ENCODE data around the gene ARPC5.
"Not testable (repeated sequence)": the region's sequence is repeated elsewhere in the genome, so short reads cannot be mapped to it uniquely, and the experiment has no call there.

ARPC5 gene

GRCh38 chr1:183645531-183645930 is 9.9 kb upstream of the ARPC5 start:
- no peak for DNase-seq

GRCh38 chr1:183642166-183642565 is 6.6 kb upstream of the ARPC5 start:
- no peak for DNase-seq

DNA sequence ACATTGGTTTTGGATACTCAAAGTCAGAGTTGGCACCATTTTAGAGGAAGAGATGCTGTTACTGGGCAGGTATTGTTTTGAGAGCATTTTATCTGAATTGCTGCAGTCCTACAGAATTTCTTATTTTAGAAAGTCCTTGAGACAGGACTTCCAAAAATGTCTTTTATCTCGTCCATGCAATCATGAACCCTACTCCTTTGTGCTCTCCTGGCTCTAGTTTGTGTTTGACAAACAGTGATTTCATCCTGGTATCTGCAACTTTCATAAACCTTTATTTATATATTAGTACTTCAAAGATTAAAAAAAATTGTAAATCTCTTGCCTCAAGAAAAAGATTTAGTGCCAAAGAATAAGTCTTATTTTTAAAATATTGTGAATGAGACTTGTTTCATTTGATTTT is 4.6 kb upstream of the ARPC5 start:
- no peak for DNase-seq

DNA sequence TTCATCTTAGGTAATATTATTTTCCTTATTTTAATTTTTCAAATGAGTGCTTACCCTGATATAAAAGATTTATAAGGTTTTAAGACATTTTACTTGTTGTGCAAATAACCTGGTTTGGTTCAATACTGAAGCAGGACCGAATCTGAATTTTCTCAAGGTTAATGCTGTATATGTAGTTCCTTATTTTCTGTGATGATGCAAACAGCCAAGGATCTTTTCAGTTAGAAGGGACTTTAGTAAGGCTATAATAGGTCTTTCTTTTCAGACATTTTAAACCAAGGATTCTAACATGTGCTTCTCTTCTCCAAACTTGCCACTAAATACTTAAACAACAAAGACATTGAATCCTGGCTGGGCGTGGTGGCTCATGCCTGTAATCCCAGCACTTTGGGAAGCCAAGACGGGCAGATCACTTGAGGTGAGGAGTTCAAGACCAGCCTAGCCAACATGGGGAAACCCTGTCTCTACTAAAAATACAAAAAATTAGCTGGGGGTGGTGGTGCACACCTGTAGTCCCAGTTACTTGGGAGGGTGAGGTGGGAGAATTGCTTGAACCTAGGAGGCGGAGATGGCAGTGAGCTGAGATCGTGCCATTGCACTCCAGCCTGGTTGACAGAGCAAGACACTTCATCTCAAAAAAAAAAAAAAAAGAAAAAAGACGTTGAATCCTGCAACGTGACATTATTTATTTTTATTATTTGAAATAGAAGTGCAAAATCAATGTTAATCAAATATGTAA is 3.2 kb upstream of the ARPC5 start:
- DNase-seq: peak; percentile 33 to 38

- DNase-seq: no peak
Observed at GRCh38 chr1:183636783-183637182, 1.2 kb upstream of the ARPC5 start.

DNA sequence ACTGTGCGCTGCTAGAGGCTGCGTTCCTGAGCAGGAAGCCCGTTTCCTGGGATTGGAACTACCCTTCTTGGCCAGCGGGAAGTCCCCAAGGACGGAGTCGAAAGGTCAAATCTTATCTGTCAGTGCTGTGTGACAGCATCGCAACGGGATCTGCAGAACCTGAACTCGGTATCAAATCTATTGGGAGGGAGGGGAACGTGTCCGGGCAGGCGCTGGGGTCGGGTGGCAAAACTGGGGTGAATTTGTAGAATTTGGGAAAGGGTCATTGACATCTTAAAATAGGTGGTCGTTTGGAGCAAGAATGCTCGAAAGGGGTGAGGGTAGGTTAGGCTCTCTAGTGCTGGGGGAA is 725 bp upstream of the ARPC5 start:
- peak; percentile 37 to 73 for DNase-seq

DNA sequence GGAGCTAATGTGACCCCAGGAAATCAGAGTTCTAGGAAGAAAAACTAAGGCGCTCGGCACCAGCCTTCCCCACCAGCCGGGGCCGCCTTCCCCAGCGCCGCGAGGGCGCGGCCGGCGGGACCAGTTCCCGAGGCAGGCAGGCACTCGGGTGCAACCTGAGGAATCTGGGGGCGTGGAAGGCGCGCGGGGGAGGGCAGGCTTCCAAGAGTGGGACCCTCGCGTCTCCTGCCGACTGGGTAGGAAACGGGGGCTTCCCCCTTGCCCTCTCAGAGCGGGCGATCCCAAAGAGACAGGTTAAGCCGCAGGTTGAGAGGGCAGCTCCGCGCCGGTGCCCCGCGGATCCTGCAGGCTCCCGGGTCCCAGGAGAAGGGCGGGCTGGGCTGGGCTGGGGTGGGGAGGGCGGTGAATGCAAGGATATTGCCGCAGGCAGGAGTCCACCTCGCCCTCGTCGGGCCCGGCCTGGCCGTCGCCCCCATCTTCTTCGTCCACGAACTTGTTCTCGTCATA is 431 bp downstream of the ARPC5 start:
- peak; percentile 38 to 50 for DNase-seq

DNA sequence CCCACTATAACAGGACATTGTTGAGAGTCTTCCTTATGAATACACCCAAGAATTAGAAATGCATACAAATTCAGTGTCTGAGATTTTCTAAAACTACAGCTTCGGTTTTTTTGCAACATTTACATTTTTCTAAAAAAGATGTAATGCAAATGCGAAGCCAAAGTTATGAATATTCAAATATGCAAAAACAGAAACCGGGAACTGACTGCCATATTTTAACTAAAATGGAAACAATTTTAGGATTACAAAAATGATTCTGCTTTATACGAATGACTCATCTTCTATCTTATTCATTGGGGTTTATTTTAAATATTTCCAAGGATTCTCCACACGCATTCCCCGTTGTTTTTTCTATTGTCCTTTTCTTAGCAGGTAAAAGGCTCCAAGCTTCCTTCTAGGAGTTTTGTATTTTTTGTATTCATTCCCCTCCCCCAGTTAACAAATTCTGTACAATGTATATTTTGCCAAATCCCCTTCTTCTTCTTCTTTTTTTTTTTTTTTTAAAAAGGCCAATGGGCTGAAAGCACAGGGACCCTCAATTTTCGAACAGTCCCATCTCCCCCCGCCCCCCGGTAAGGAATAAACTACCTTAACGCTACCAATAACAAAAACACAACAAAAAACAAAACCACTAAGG is 1.0 kb downstream of the ARPC5 start:
- DNase-seq: peak; percentile 41 to 68

- DNase-seq: peak; percentile 54 to 61
Observed at GRCh38 chr1:183633676-183634343, 1.8 kb downstream of the ARPC5 start.

GRCh38 chr1:183632964-183633363 is 2.6 kb downstream of the ARPC5 start:
- no peak for DNase-seq

- DNase-seq: no peak
Observed at GRCh38 chr1:183632114-183632513, 3.5 kb downstream of the ARPC5 start.

DNA sequence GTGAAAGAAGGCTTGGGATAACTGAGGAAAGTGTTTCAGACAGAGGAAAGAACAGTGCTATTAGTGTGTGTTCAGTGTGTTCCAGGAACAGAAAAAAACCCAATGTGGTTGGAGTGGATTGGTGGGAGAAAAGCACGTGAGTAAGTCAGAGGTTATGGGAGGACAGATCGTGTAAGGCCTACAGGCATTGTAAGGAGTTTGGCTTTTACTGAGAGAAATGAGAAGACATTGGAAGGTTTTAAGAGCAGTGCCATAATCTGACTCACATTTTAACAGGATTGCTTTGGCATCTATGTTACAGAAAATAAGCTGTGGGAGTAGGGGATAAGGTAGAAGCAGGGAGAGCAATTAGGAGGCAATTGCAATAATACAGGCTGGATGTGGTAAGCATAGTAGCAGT is 4.8 kb downstream of the ARPC5 start:
- peak in 1 of 2 donors; percentile 33 for DNase-seq

DNA sequence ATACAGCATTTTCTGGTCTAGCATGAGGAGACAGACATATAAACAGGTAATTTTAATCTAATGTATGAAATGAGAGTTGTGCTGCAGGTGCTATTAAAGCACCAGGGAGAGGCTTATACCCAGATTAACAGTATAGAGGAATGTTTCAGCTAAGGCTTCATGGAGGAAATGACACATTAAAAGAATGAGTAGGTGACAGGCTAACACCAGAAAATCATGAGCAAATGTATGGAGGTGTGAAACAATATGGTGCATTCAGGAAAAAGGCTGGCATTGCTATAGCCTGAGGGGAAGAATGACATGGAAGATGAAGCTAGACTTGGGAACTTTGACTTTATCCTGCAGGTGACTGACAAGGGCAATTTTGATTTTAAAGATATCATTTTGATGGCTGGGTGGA is 7.0 kb downstream of the ARPC5 start:
- no peak for DNase-seq

- DNase-seq: not testable (repeated sequence)
Observed at GRCh38 chr1:183626236-183626635, 9.3 kb downstream of the ARPC5 start.

DNA sequence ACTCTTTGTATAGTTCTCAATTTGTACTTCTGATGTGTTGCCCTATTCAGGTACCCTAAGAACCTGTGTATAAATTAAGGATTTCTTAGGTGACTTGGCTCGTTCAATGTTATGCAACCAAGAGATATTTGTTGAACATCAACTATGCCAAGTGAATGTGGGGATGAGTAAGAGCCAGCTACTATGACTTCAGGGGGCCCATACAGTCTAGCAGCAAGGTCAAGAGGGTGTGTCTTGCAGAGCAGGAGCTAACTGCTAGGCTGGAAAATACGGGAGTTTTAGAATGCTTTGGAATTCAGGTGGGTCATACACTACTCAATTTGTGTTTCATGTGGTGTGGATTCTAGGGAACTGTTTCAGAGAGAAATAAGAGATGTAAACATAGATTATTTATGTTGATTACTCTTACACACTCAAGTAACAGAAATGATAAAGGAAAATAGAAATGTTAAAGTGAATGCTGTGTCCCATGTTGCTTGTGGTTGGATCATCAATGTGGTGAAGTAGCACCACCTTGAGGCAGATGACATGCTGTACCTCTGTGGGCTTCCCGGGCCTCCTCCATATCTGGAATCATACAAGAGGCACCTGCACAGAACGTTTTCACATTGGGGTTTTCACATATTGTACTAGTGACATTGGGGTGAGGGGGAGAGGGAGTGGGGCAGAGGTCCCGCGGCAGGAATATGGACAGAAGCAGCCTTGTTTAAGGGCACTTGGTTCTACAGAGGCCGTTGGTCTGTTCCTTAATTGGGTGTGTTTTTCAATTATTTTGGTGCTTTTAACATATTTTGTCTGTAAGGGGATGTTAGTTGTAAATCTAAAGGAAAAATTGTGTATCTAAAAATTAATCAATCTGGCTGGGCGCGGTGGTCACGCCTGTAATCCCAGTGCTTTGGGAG is 12.4 kb downstream of the ARPC5 start:
- peak in 1 of 2 donors; percentile 58 for DNase-seq

GRCh38 chr1:183622013-183622412 is 13.6 kb downstream of the ARPC5 start:
- no peak for DNase-seq

GRCh38 chr1:183620311-183620710 is 15.3 kb downstream of the ARPC5 start:
- no peak for DNase-seq

DNA sequence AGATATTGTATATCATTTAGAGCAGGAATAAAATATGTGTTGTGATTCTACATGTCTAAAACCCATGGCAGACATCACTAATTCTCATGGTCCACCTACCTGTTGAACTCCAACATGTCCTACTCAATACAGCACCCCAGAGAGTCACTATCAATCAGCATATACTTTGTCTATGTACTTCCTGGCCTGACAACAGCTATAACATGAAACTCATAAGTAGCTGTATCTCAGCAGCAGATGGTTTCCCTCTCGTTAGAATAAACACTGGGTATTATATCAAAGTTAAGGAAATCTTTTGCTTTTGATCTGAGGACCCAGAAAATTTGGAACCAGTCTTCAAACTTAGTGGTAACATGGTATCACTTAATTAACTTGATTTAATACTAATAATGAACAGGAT is 15.8 kb downstream of the ARPC5 start:
- no peak for DNase-seq

GRCh38 chr1:183618202-183618601 is 17.4 kb downstream of the ARPC5 start:
- DNase-seq: not testable (repeated sequence)

DNA sequence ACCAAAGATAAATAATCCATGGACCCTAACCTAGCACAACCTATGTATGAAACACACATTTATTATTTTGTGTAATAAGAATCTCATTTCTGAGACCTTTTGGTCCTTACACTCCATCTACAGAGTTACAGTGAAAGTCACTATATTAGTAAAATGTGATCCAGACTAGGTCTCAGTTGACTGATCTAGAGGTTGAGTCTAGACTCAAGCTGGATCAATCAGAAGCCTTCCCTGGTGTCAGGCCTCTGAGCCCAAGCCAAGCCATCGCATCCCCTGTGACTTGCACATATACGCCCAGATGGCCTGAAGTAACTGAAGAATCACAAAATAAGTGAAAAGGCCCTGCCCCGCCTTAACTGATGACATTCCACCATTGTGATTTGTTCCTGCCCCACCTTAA is 22.6 kb downstream of the ARPC5 start:
- not testable (repeated sequence) for DNase-seq

- DNase-seq: no peak
Observed at GRCh38 chr1:183612407-183612806, 23.2 kb downstream of the ARPC5 start.

- DNase-seq: no peak
Observed at GRCh38 chr1:183611021-183611420, 24.6 kb downstream of the ARPC5 start.

Data from inflammatory macrophage treated with lipopolysaccharide for 1 hour (primary cell).